Heart right ventricle (tissue), 16 donors: Measurements from ENCODE around the gene DYRK2. TPM values are rescaled to one million over a fixed set of nuclear protein-coding genes. Genes with fewer than 3 reads are reported as not detected.

Experiments
- ATAC-seq, 8 donors: fragments of 200-7000 bp; cut with Tn5 transposase; one replicate each; pipeline ENCODE4 v1.9.1; 2020; ENCODE audit warnings: mild to moderate bottlenecking in 8 of 8, moderate library complexity in 8 of 8, moderate number of reproducible peaks in 1 of 8
- DNase-seq, 2 donors: peaks; one replicate each; pipeline ENCODE4 v3.0.0-alpha.2; 2020
- H3K27ac ChIP-seq, 10 donors: fragments of 200-600 bp; sonication (generic) in 2 of 10; one replicate each; pipeline versions ENCODE4 v1.5.0 to v1.8.0; 2020 to 2022; ENCODE audit warnings: mild to moderate bottlenecking in 3 of 10
- H3K27me3 ChIP-seq, 7 donors: fragments of 200-600 bp; one replicate each; pipeline ENCODE4 v1.8.0; 2021 to 2022; ENCODE audit warnings: mild to moderate bottlenecking in 2 of 7
- H3K36me3 ChIP-seq, 9 donors: fragments of 200-600 bp; sonication (generic) in 1 of 9; one replicate each; pipeline versions ENCODE4 v1.5.0 to v1.8.0; 2020 to 2022; ENCODE audit warnings: mild to moderate bottlenecking in 2 of 9
- H3K4me1 ChIP-seq, 9 donors: fragments of 200-600 bp; sonication (generic) in 1 of 9; one replicate each; pipeline versions ENCODE4 v1.5.0 to v1.8.0; 2020 to 2022; ENCODE audit warnings: mild to moderate bottlenecking in 4 of 9
- H3K4me3 ChIP-seq, 10 donors: fragments of 200-600 bp; sonication (generic) in 2 of 10; one replicate each; pipeline versions ENCODE4 v1.5.0 to v1.8.0; 2020 to 2022; ENCODE audit warnings: mild to moderate bottlenecking in 7 of 10, moderate library complexity in 2 of 10
- H3K9me3 ChIP-seq, 11 donors: fragments of 200-600 bp in 10 of 11; sonication (generic) in 2 of 11; one replicate each; pipeline versions ENCODE4 v1.5.0 to v1.8.0; 2013 to 2022; ENCODE audit warnings: mild to moderate bottlenecking in 2 of 11, control low read depth in 1 of 11, moderate library complexity in 1 of 11
- CTCF ChIP-seq, 9 donors: fragments of 200-600 bp; sonication (generic) in 2 of 9; IDR thresholded peaks; one replicate each; pipeline versions ENCODE4 v1.5.0 to v1.8.0; 2021 to 2022; ENCODE audit warnings: antibody characterized with exemption in 9 of 9, mild to moderate bottlenecking in 5 of 9, moderate library complexity in 1 of 9
- WGBS, 2 donors: extraction: QIAGEN DNeasy Blood & Tissue Kit; methylation state at CpG; one replicate each; pipeline ENCODE4 v1.1.7; 2013; ENCODE audit warnings: inconsistent platforms in 1 of 2; 5-methylcytosine and 5-hydroxymethylcytosine counted together
- intact Hi-C, 10 donors: fragments of 100-400 bp; cut with DNase I; formaldehyde crosslinking; loops; one replicate each; pipeline versions ENCODE4 v1.11.1 to v1.14.2; 2022
- polyA plus RNA-seq, 2 donors: library from polyadenylated mRNA; stranded (reverse); fragments of 200-250 nt; gene quantifications; one replicate each; pipeline ENCODE4 v1.2.3, GENCODE V29; 2013
- total RNA-seq, 10 donors: library from RNA; stranded (reverse); fragmentation: NEBNext Ultra II Directional in 3 of 10; extraction: Animal tissue kit (Norgen Biotek cat#: 25700) in 3 of 10; gene quantifications; one replicate each; pipeline versions ENCODE4 v1.2.1 to v1.2.4, GENCODE V29; 2021 to 2023
- donor health status: Arrhythmogenic right ventricular cardiomyopathy.
- donor health status: ischemic (EF 13 %, LVEDD 7.1; RV severe dilation, severe dysfunction).
- donor health status: healthy with polysubstance abuse.
- donor health status: DM: no; HTN: yes; CAD: no.
- donor health status: DM: no; HTN: no; CAD: no.
- donor health status: ischemic (EF 25% LVEDD 6.9; RV normal size, moderate dysfunction).
- donor health status: ischemic (EF 25% LVEDD 5.7; RV mildly dilated, moderate dysfunction).
- donor health status: healthy.
- donor health status: DM: yes; HTN: yes; CAD: no.
- donor health status: Ischemic cardiomyopathy.
- donor health status: ischemic (EF 35%, LVEDD 5.7; RV mildly dilated, moderate dysfunction).
- donor health status: nonischemic (EF 11% LVEDD 7.7; RV severe dilation, severe dysfunction).
- donor health status: DM: yes; HTN: yes; CAD: no.
- donor health status: PGD.
- donor health status: ischemic (EF 29% LVEDD 5.4; RV normal size, mild dysfunction).
- donor health status: nonischemic (EF 23%, LVEDD 6.1; RV moderate dilation, normal function).

Gene DYRK2
- total and polyA plus RNA-seq, 12 donors, result 6.4 to 55.8 (median 41.9) TPM

GRCh38 chr12:67666605-67667004, 18.1 kb downstream of the DYRK2 start:
- H3K36me3 ChIP-seq, result peaks cover 0 to 19% (median 0%) of the 10 kb centered on the region in 9 donors
- H3K27me3 ChIP-seq, result no peaks in the 10 kb centered on the region
- DNase-seq (no peak), ATAC-seq (no peak)
- TF ChIP-seq CTCF (IDR thresholded peaks at IDR 0.05), result no peak
- no peak overlapping the region for H3K4me3 ChIP-seq
- intact Hi-C loops, result loop anchor here in 2 of 10 donors (10.0 kb wide), 2 partner anchors 48 to 98 kb away; no protein-coding TSS in a partner anchor
- WGBS, 2 donors, result 26 to 31% methylated on average over 1 of the region's 1 CpG
- H3K27ac ChIP-seq, result peak overlapping the region in 5 of 10 donors; percentile 19 to 66 (median 55)
- H3K9me3 ChIP-seq, result no peaks in the 10 kb centered on the region
- peaks cover 6 to 97% (median 69%) of the 10 kb centered on the region in 9 donors for H3K4me1 ChIP-seq

GRCh38 chr12:67667276-67668073, 18.9 kb downstream of the DYRK2 start:
- TF ChIP-seq CTCF (IDR thresholded peaks at IDR 0.05), result no peak
- H3K27ac ChIP-seq, result peak overlapping the region in 9 of 10 donors; percentile 3 to 66 (median 39)
- no peak overlapping the region for H3K4me3 ChIP-seq
- H3K4me1 ChIP-seq, result peaks cover 6 to 97% (median 68%) of the 10 kb centered on the region in 9 donors
- H3K36me3 ChIP-seq, result peaks cover 0 to 13% (median 0%) of the 10 kb centered on the region in 9 donors
- H3K27me3 ChIP-seq, result no peaks in the 10 kb centered on the region
- DNase-seq, result peak; percentile 81 to 82
- peak; percentile 72 to 92 (median 89) for ATAC-seq
- intact Hi-C loops, result loop anchor here in 2 of 10 donors (10.0 kb wide), 2 partner anchors 47 to 97 kb away; no protein-coding TSS in a partner anchor
- no peaks in the 10 kb centered on the region for H3K9me3 ChIP-seq
- 29 to 31% methylated on average over 8 of the region's 8 CpGs for WGBS, 2 donors

- TF ChIP-seq CTCF (IDR thresholded peaks at IDR 0.05), result no peak
Measured at GRCh38 chr12:67669217-67669933, 20.8 kb downstream of the DYRK2 start.

More at GRCh38 chr12:67669217-67669933, 20.8 kb downstream of the DYRK2 start:
- H3K4me1 ChIP-seq, result peaks cover 6 to 78% (median 52%) of the 10 kb centered on the region in 9 donors
- ATAC-seq (no peak), DNase-seq (no peak)
- H3K27me3 ChIP-seq, result no peaks in the 10 kb centered on the region
- intact Hi-C loops, result loop anchor here in 2 of 10 donors (10.0 kb wide), 2 partner anchors 45 to 95 kb away; no protein-coding TSS in a partner anchor
- no peaks in the 10 kb centered on the region for H3K36me3 ChIP-seq
- 96% methylated on average over 6 of the region's 6 CpGs for WGBS, 2 donors
- H3K27ac ChIP-seq, result peak overlapping the region in 1 of 10 donors; percentile 6
- H3K9me3 ChIP-seq, result peaks cover 0 to 10% (median 0%) of the 10 kb centered on the region in 11 donors
- no peak overlapping the region for H3K4me3 ChIP-seq
